Measurements from ENCODE around the gene DDX53.

DNA sequence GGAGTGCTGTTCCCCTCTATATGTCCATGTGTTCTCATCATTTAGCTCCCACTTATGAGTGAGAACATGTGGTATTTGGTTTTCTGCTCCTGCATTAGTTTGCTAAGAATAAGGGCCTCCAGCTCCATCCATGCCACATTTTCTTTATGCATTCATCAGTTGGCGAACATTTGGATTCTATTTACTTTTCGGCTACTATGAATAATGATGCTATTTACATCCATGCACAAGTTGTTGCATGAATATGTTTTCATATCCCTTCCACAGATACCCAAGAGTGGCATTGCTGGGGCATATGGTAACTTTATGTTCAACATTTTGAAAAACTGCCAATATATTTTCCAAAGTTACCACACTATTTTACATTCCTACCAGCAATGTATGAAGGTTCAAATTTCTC is 13.8 kb upstream of the DDX53 start:
- TF ChIP-seq POLR2A (IDR thresholded peaks at IDR 0.05; ENCODE audit: low read depth, low read length) (no peak), TAF1 (IDR thresholded peaks at IDR 0.05; ENCODE audit: low read depth, low read length) (no peak), POLR2AphosphoS5 (IDR thresholded peaks at IDR 0.05; ENCODE audit: low read depth, low read length) (no peak), POU2F2 (IDR thresholded peaks at IDR 0.05; ENCODE audit: low read depth, low read length) (no peak)
